ENCODE results near the gene MIAT. TPM values are rescaled to one million over a fixed set of nuclear protein-coding genes. Genes with fewer than 3 reads are reported as not detected.

The MIAT gene
- total and polyA plus RNA-seq, 2 of the 13 experiments (the other 11 are each of a cell fraction or from before 2014, with no cell fraction given): 0.04 TPM; not detected in 1

DNA sequence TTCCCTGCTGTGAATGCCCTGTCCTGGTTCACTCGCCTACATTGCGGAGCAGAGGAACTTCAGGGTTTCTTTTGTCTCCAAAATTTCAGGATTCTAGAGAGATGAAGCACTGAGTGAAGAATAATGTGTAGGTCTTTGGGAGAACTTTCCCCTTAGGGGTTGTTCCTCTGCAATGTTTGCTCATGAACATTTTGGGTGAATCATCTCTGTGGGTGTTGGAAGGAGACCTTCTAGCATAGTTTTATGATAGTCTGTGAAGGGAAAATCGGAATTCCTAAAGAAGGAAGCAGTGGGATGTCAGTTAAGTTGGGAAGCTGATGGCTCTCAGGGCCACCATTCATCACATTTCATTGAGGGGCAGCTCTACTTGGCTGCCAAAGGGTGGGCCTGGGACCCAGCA lies 64.8 kb downstream of the MIAT start:
- TF ChIP-seq, protein P1, sequence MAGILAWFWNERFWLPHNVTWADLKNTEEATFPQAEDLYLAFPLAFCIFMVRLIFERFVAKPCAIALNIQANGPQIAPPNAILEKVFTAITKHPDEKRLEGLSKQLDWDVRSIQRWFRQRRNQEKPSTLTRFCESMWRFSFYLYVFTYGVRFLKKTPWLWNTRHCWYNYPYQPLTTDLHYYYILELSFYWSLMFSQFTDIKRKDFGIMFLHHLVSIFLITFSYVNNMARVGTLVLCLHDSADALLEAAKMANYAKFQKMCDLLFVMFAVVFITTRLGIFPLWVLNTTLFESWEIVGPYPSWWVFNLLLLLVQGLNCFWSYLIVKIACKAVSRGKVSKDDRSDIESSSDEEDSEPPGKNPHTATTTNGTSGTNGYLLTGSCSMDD (CRISPR knock-in tag; IDR thresholded peaks at IDR 0.05): no peak
- TF ChIP-seq ZNF883 (CRISPR knock-in tag; IDR thresholded peaks at IDR 0.05; ENCODE audit: not compliant biosample characterization) (no peak), SP4 (CRISPR knock-in tag; IDR thresholded peaks at IDR 0.05) (no peak), KMT2A (CRISPR knock-in tag; IDR thresholded peaks at IDR 0.05) (no peak), HOXA7 (CRISPR knock-in tag; IDR thresholded peaks at IDR 0.05) (no peak)
- TF ChIP-seq, protein P2, sequence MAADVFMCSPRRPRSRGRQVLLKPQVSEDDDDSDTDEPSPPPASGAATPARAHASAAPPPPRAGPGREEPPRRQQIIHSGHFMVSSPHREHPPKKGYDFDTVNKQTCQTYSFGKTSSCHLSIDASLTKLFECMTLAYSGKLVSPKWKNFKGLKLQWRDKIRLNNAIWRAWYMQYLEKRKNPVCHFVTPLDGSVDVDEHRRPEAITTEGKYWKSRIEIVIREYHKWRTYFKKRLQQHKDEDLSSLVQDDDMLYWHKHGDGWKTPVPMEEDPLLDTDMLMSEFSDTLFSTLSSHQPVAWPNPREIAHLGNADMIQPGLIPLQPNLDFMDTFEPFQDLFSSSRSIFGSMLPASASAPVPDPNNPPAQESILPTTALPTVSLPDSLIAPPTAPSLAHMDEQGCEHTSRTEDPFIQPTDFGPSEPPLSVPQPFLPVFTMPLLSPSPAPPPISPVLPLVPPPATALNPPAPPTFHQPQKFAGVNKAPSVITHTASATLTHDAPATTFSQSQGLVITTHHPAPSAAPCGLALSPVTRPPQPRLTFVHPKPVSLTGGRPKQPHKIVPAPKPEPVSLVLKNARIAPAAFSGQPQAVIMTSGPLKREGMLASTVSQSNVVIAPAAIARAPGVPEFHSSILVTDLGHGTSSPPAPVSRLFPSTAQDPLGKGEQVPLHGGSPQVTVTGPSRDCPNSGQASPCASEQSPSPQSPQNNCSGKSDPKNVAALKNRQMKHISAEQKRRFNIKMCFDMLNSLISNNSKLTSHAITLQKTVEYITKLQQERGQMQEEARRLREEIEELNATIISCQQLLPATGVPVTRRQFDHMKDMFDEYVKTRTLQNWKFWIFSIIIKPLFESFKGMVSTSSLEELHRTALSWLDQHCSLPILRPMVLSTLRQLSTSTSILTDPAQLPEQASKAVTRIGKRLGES (CRISPR knock-in tag; IDR thresholded peaks at IDR 0.05; ENCODE audit: borderline replicate concordance): no peak

More for the DNA sequence above, 64.8 kb downstream of the MIAT start:
- Histone ChIP-seq H2AFZ (ENCODE audit: low read length) (no peak overlapping the region), H3K4me1 (ENCODE audit: insufficient read depth, low read length) (no peaks in the 10 kb centered on the region), H3K9me3 (ENCODE audit: low read length) (no peaks in the 10 kb centered on the region), H3K9ac (ENCODE audit: insufficient read depth, low read depth, low read length) (no peak overlapping the region), H3K27me3 (ENCODE audit: control insufficient read depth in 1 of 2, insufficient read depth in 2 of 2, low read length in 2 of 2) (no peaks in the 10 kb centered on the region), H4K20me1 (ENCODE audit: insufficient read depth, low read length) (no peaks in the 10 kb centered on the region), H3K27ac (ENCODE audit: extremely low read length, insufficient read depth, low read length) (no peak overlapping the region), H3K4me2 (ENCODE audit: low read depth, low read length) (no peak overlapping the region), H3K36me3 (replicated peaks in 1 of 2; ENCODE audit: control insufficient read depth in 1 of 2, insufficient read depth in 2 of 2, low read length in 2 of 2) (no peaks in the 10 kb centered on the region), H3K4me3 (replicated peaks in 1 of 3; ENCODE audit: insufficient read depth in 1 of 3, low read depth in 2 of 3, low read length in 3 of 3) (no peak overlapping the region), H3K79me2 (ENCODE audit: insufficient read depth, low read length) (no peaks in the 10 kb centered on the region)
- in situ Hi-C loops (cut with HindIII; ENCODE audit: extremely low pct_ligation_motif_present, low pct_unique_long_range_greater_than_20kb) (no loop called here), intact Hi-C loops (cut with micrococcal nuclease; ENCODE audit: unreplicated experiment) (no loop called here)
- ChIA-PET POLR2A (no interaction called here), CTCF (ENCODE audit: low intra/inter-chr PET ratio, low total read pairs) (no interaction called here)
- ATAC-seq (no peak), FAIRE-seq (no peak), DNase-seq (ENCODE audit: low spot score) (no peak)
- BruUV-seq (replicated peaks): no TSS peak
- 56% methylated on average over 3 of the region's 3 CpGs for WGBS (ENCODE audit: low lambda C conversion rate)
